Stimulated activated memory B cell treated with anti-CD40 and anti-IgM and Interleukin-4, amounts not matched to agents 10 μg/mL and 1 μg/mL and 100 μg/mL, for 72 hours (primary cell): Measurements from ENCODE around the gene CDIP1.

Experiments used
- ATAC-seq: fragments of 150-1000 bp; cut with Tn5 transposase; 2 replicates; pipeline ENCODE4 v1.10.0; 2021
- H3K27ac Mint-ChIP-seq: one replicate; pipeline ENCODE4 v1.8.0; 2022; ENCODE audit warnings: mild to moderate bottlenecking, mixed read lengths
- H3K27me3 Mint-ChIP-seq: one replicate; pipeline ENCODE4 v1.8.0; 2022; ENCODE audit warnings: mixed read lengths
- H3K36me3 Mint-ChIP-seq: one replicate; pipeline ENCODE4 v1.8.0; 2022; ENCODE audit warnings: mixed read lengths
- H3K4me1 Mint-ChIP-seq: one replicate; pipeline ENCODE4 v1.8.0; 2022; ENCODE audit warnings: mixed read lengths
- H3K4me3 Mint-ChIP-seq: one replicate; pipeline ENCODE4 v1.8.0; 2022; ENCODE audit warnings: mild to moderate bottlenecking, moderate library complexity, mixed read lengths
- H3K9me3 Mint-ChIP-seq: one replicate; pipeline ENCODE4 v1.8.0; 2022; ENCODE audit warnings: mixed read lengths

Gene CDIP1

GRCh38 chr16:4467916-4468315 lies 70.7 kb downstream of the CDIP1 start:
- Mint-ChIP-seq H3K4me1 (peaks cover 4% of the 10 kb centered on the region), H3K27me3 (no peaks in the 10 kb centered on the region), H3K4me3 (no peak overlapping the region), H3K27ac (no peak overlapping the region), H3K9me3 (no peaks in the 10 kb centered on the region), H3K36me3 (peaks cover 35% of the 10 kb centered on the region)
- ATAC-seq, result no peak

GRCh38 chr16:4465977-4466779 lies 72.4 kb downstream of the CDIP1 start:
- Mint-ChIP-seq H3K36me3 (peaks cover 35% of the 10 kb centered on the region), H3K27ac (peak overlapping the region; percentile 22), H3K27me3 (no peaks in the 10 kb centered on the region), H3K9me3 (no peaks in the 10 kb centered on the region), H3K4me1 (no peaks in the 10 kb centered on the region), H3K4me3 (no peak overlapping the region)
- ATAC-seq, result no peak

GRCh38 chr16:4463522-4464163 lies 74.9 kb downstream of the CDIP1 start:
- no peak overlapping the region for H3K27ac Mint-ChIP-seq
- H3K9me3 Mint-ChIP-seq, result no peaks in the 10 kb centered on the region
- peaks cover 7% of the 10 kb centered on the region for H3K4me1 Mint-ChIP-seq
- H3K36me3 Mint-ChIP-seq, result peaks cover 46% of the 10 kb centered on the region
- ATAC-seq, result no peak
- H3K27me3 Mint-ChIP-seq, result no peaks in the 10 kb centered on the region
- H3K4me3 Mint-ChIP-seq, result no peak overlapping the region

DNA sequence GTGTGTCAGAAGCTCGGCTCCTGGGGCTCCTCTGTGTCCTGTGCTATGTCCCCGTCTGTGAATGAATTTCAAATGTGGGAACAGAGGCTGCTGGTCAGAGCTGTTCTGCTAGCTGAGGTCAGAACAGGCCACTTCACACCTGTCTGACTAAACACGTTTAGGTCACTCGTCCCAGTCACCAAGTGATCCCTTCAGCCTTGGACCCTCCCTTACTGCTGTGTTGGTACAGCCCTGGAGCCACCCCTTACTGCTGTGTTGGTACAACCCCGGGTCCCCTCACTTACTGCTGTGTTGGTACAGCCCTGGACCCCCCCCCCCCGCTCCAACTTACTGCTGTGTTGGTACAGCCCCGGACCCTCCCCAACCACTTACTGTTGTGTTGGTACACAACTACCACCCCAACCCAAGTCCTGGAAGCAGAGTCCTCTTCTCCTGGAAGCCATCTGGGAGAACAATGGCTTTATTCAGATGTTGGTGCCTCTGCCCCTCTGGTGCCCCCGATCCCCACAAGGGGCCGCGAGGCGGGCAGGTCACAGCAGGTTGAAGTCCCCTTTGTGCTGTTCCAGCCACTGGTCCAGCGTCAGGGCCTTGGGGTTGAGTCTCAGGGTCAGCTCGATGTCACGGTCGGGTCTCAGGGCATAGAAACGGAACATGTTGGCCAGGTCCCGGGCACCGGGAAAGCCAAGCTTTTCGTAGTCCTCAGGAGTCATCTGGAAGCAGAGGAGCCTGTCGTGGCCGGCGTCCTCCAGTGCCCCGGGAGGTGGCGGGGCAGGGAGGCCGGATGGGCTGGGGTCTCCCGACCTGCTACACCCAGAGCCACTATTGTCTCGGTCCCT lies 77.1 kb downstream of the CDIP1 start:
- Mint-ChIP-seq H3K36me3 (peaks cover 45% of the 10 kb centered on the region), H3K4me3 (no peak overlapping the region), H3K9me3 (no peaks in the 10 kb centered on the region), H3K4me1 (peaks cover 7% of the 10 kb centered on the region), H3K27ac (peak overlapping the region; percentile 53), H3K27me3 (no peaks in the 10 kb centered on the region)
- no peak for ATAC-seq

DNA sequence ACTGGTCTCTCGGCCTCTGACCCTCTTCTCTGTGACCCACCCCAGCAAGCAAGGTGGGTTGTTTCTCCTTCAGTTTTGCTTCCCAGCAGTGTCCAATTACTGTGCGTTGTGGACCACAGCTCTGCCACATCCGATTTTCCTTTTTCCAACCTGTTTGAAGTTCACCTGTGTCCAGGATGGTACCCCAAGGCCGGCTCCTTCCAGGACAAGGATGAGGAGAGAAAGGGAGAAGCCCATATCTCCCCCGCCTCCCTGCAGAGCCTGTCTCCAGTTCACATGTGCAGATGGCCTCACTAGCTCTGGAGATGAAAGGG lies 77.7 kb downstream of the CDIP1 start:
- peak overlapping the region; percentile 53 for H3K27ac Mint-ChIP-seq
- H3K9me3 Mint-ChIP-seq, result no peaks in the 10 kb centered on the region
- peaks cover 44% of the 10 kb centered on the region for H3K36me3 Mint-ChIP-seq
- H3K4me3 Mint-ChIP-seq, result no peak overlapping the region
- H3K4me1 Mint-ChIP-seq, result peaks cover 7% of the 10 kb centered on the region
- H3K27me3 Mint-ChIP-seq, result no peaks in the 10 kb centered on the region
- ATAC-seq, result no peak
